Measurements from ENCODE around the gene CDR2. TPM values are rescaled to one million over a fixed set of nuclear protein-coding genes. Genes with fewer than 3 reads are reported as not detected.
A peak's percentile ranks its signal among the peaks of the same experiment; 100 is the strongest.

The CDR2 gene
- total and polyA plus RNA-seq, 9 of the 15 experiments (the other 6 are each of a cell fraction or from before 2014, with no cell fraction given) = 4.6 to 30.3 (median 19.9) TPM

GRCh38 chr16:22395960-22396359 is 21.5 kb upstream of the CDR2 start:
- ATAC-seq (no peak), DNase-seq (ENCODE audit: extremely low read depth in 1 of 4, low spot score in 3 of 4) (no peak), FAIRE-seq (no peak)
- Histone ChIP-seq H3K9me1 (ENCODE audit: control insufficient read depth, insufficient read depth, low read length) (no peaks in the 10 kb centered on the region), H3K4me1 (replicated peaks in 1 of 2; ENCODE audit: control insufficient read depth in 2 of 2, insufficient read depth in 2 of 2, low read length in 2 of 2) (no peaks in the 10 kb centered on the region), H3K4me2 (ENCODE audit: insufficient read depth, low read length) (no peak overlapping the region), H3K4me3 (no peak overlapping the region), H4K20me1 (replicated peaks; ENCODE audit: control insufficient read depth, insufficient read depth, low read length) (no peaks in the 10 kb centered on the region), H3K9me3 (replicated peaks; ENCODE audit: control insufficient read depth, insufficient read depth, low read depth, low read length) (no peaks in the 10 kb centered on the region), H3K9ac (ENCODE audit: insufficient read depth in 1 of 2, low read depth in 2 of 2, low read length in 2 of 2) (no peak overlapping the region), H2AFZ (ENCODE audit: low read depth, low read length) (no peak overlapping the region), H3K27me3 (ENCODE audit: control insufficient read depth in 2 of 2, insufficient read depth in 2 of 2, low read length in 2 of 2) (no peaks in the 10 kb centered on the region), H3K36me3 (ENCODE audit: control insufficient read depth, insufficient read depth, low read length) (no peaks in the 10 kb centered on the region), H3K79me2 (ENCODE audit: control insufficient read depth, insufficient read depth, low read length) (no peaks in the 10 kb centered on the region), H3K27ac (ENCODE audit: extremely low read depth, low read depth, low read length) (no peak overlapping the region)
- intact Hi-C loops (cut with micrococcal nuclease) (no loop called here), in situ Hi-C loops (cut with MboI) (loop anchor here (25.0 kb wide), 1 partner anchor 484 kb away; no protein-coding TSS in a partner anchor)
- BruUV-seq (replicated peaks) = no TSS peak
- POLR2A ChIA-PET = no interaction called here
- WGBS (ENCODE audit: insufficient coverage, low coverage, missing lambda C conversion rate) = 89% methylated on average over 3 of the region's 4 CpGs
- CTCF ChIA-PET (ENCODE audit: low intra/inter-chr PET ratio) = no interaction called here
- no peak for TF ChIP-seq ZFP30 (CRISPR knock-in tag; IDR thresholded peaks at IDR 0.05; ENCODE audit: borderline replicate concordance)
- TF ChIP-seq ZNF512 (tag; IDR thresholded peaks at IDR 0.05) = peak; percentile 66

GRCh38 chr16:22394121-22394520 is 19.7 kb upstream of the CDR2 start:
- Histone ChIP-seq H3K27ac (ENCODE audit: extremely low read depth, low read depth, low read length) (no peak overlapping the region), H3K9me1 (ENCODE audit: control insufficient read depth, insufficient read depth, low read length) (no peaks in the 10 kb centered on the region), H3K36me3 (ENCODE audit: control insufficient read depth, insufficient read depth, low read length) (no peaks in the 10 kb centered on the region), H3K9ac (ENCODE audit: insufficient read depth in 1 of 2, low read depth in 2 of 2, low read length in 2 of 2) (no peak overlapping the region), H2AFZ (ENCODE audit: low read depth, low read length) (no peak overlapping the region), H3K4me2 (ENCODE audit: insufficient read depth, low read length) (no peak overlapping the region), H3K27me3 (ENCODE audit: control insufficient read depth in 2 of 2, insufficient read depth in 2 of 2, low read length in 2 of 2) (no peaks in the 10 kb centered on the region), H3K79me2 (ENCODE audit: control insufficient read depth, insufficient read depth, low read length) (no peaks in the 10 kb centered on the region), H3K4me1 (replicated peaks in 1 of 2; ENCODE audit: control insufficient read depth in 2 of 2, insufficient read depth in 2 of 2, low read length in 2 of 2) (no peaks in the 10 kb centered on the region; a peak in 1 of 5 replicates), H3K4me3 (no peak overlapping the region), H3K9me3 (replicated peaks; ENCODE audit: control insufficient read depth, insufficient read depth, low read depth, low read length) (no peaks in the 10 kb centered on the region), H4K20me1 (replicated peaks; ENCODE audit: control insufficient read depth, insufficient read depth, low read length) (no peaks in the 10 kb centered on the region)
- ATAC-seq (no peak), DNase-seq (ENCODE audit: extremely low read depth in 1 of 4, low spot score in 3 of 4) (no peak), FAIRE-seq (no peak)
- intact Hi-C loops (cut with micrococcal nuclease) = no loop called here
- TF ChIP-seq ZNF324 (CRISPR knock-in tag; IDR thresholded peaks at IDR 0.05) (no peak), FOXP1 (CRISPR knock-in tag; IDR thresholded peaks at IDR 0.05) (no peak), SRSF1 (IDR thresholded peaks at IDR 0.05; ENCODE audit: low read depth, low read length) (no peak)
- in situ Hi-C loops (cut with MboI) = loop anchor here (25.0 kb wide), 1 partner anchor 482 kb away; no protein-coding TSS in a partner anchor
- ChIA-PET POLR2A (interaction anchor here (1.2 kb wide), 1 partner anchor 48 kb away, joined by 3 read pairs; no protein-coding TSS in a partner anchor), CTCF (ENCODE audit: low intra/inter-chr PET ratio) (no interaction called here)
- WGBS (ENCODE audit: insufficient coverage, low coverage, missing lambda C conversion rate) = 90% methylated on average over 1 of the region's 1 CpG
- no TSS peak for BruUV-seq (replicated peaks)
